HUDEP-2 (cell line): ENCODE measurements around the gene LRP10.
"Not testable (repeated sequence)": the region's sequence is repeated elsewhere in the genome, so short reads cannot be mapped to it uniquely, and the experiment has no call there.

Experiments
- DNase-seq, 76 experiments: peaks; one replicate each; lab custom pipeline; 2025; ENCODE audit not compliant: unreplicated experiment in 76 of 76; lab: John Stamatoyannopoulos, UW

Gene LRP10

DNA sequence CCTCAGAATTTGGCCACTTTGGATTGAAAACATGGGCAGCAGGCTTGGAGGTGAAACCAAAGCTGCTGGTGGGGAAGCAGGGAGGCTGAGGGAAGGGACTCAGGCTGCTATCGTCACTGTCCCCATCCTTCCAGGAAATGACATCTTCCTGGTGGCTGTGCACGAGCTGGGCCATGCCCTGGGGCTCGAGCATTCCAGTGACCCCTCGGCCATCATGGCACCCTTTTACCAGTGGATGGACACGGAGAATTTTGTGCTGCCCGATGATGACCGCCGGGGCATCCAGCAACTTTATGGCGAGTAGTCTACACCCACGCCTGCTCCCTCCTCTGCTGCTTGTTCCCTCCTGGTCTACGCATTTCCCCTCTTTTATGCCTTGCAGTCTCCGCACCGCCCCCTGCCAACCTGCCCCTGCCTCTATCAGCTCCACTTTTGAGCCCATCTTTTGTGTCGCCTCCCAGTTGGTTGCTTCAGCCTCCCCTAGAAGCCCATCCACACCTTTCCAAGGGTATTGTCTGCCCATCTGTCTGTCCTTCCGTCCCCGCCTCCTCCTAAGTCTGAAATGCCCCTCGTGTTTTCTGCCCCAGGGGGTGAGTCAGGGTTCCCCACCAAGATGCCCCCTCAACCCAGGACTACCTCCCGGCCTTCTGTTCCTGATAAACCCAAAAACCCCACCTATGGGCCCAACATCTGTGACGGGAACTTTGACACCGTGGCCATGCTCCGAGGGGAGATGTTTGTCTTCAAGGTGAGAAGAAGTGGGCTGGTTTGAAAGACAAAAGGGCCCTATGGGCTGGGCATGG, 28.2 kb upstream of the LRP10 start:
- no peak for DNase-seq

- DNase-seq: no peak
These were observed 27.1 kb upstream of the LRP10 start for GRCh38 chr14:22844221-22845102.

DNA sequence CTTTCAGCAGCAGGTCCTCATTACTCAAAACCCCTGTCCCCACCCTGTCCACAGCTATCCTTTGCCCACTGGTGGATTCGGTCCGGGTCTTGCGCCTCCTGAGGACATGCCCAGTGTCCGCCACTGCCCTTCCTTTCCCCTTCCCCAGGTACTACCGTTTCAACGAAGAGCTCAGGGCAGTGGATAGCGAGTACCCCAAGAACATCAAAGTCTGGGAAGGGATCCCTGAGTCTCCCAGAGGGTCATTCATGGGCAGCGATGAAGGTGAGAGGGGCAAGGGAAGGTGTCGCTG, 26.5 kb upstream of the LRP10 start:
- no peak for DNase-seq

- DNase-seq: no peak
These were observed 25.5 kb upstream of the LRP10 start for GRCh38 chr14:22845821-22846625.

GRCh38 chr14:22846811-22847307, 24.7 kb upstream of the LRP10 start:
- DNase-seq: no peak

GRCh38 chr14:22847661-22848341, 23.7 kb upstream of the LRP10 start:
- no peak for DNase-seq

GRCh38 chr14:22848351-22849164, 23.0 kb upstream of the LRP10 start:
- DNase-seq: no peak

DNA sequence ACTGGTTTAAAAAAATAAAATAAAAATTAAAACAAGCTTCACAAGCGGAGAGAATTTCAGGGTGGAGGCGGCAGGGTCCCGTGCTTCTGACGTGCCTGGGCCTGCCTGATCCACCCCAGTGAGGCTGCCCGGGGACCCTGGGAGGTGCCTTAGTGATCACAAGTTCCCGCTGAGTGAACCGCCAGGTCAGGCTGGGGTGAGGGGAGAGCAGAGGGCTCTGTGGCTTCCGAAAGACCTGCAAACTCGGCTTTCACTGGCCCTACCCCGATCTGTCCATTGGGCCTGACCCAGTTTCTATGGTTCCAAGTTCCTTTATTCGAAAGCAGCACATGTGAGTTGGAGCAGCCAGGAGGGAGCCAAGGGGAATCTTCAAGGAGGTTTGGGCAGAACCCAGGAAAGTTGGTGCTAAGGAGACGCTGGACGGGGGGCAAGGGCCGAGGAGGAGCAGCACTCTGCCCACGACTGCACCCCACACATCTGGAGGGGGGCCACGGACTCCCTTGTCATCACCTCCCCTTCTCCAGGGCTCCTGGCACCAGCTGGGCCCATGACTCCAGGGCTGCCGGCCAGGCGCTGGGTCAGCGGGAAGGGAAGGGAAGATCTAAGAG, 22.2 kb upstream of the LRP10 start:
- no peak for DNase-seq

DNA sequence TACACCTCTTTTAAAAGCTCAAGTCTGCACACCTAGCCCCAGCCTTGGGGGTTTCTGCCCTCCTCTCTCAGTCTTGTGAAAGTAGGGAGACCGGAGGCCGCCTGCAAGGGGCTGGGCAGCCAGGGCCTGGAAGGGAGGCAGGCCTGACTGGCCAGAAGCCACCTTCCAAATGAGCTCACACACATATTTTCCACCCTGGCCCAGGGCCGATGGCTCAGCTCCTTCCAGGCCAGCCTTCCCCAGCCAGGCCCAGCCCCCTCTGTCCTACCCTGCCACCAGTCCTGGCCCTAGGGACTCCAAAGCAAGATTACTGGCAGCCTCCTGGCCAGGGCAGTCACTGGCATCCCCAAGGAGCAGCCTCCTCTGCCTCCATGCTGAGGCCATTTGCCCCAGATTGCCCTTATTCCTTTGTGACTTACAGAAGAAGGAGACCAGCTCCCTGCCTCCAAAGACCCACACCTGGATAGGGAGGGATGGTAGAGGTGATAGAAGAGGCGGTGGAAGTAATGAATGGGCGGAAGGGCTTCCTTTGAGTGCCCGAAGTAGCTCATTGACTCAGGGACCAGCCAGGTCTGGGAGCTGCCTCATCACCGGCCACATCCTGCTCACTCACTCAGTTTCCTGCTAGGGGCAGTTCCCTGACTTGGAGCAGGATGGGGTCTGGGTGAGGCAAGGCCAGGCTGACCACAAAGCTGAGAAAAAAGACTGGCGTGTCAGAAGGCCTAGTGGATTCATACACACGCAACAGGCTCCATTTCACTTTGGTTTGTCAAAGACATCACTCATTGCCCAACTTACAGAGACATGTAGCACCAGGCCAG, 20.4 kb upstream of the LRP10 start:
- DNase-seq: peak in 13 of 76 experiments; percentile 4 to 47 (median 18)

DNA sequence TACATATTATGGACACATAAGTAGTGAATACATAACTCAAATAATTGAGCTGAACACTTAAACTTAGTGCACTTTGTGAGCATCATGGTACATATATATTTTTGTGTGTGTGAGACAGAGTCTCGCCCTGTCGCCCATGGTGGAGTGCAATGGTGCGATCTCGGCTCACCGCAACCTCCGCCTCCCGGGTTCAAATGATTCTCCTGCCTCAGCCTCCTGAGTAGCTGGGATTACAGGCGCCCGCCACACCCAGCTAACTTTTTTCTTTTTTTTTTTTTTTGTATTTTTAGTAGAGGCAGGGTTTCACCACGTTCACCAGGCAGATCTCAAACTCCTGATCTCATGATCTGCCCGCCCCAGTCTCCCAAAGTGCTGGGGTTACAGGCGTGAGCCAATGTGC, 19.4 kb upstream of the LRP10 start:
- DNase-seq: not testable (repeated sequence)

- no peak for DNase-seq
These were observed 19.0 kb upstream of the LRP10 start for GRCh38 chr14:22852599-22852939.

GRCh38 chr14:22852940-22853767, 18.4 kb upstream of the LRP10 start:
- DNase-seq: peak in 72 of 76 experiments; percentile 13 to 97 (median 75)

- not testable (repeated sequence) for DNase-seq
These were observed 17.2 kb upstream of the LRP10 start for GRCh38 chr14:22854296-22854695.

DNA sequence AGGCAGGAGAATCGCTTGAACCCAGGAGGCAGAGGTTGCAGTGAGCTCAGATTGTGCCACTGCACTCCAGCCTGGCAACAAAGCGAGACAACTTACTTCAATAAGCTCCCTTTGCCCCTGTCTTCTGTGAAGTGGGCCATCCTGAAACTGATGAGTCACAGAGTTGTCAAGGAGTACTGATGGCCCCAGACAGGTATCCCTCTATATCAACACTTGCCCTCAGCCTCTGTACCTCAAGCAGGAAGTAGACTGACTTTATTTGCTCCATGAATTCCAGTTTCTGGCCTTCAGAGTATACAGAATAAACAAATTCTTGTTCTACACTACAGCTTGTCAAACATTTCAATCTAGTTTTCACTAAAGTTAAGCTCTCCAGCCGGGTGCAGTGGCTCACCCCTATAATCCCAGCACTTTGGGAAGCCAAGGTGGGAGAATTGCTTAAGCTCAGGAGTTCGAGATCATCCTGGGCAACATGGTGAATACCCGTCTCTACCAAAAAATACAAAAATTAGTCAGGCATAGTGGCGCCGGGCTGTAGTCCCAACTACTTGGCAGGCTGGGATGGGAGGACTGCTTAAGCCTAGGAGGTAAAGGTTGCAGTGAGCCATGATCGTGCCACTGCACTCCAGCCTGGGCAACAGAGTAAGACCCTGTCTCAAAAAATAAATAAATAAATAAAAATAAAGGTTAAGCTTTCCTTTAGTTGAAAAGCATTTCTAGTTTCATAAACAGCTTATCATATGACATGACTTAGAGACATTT, 16.4 kb upstream of the LRP10 start:
- DNase-seq: no peak

DNA sequence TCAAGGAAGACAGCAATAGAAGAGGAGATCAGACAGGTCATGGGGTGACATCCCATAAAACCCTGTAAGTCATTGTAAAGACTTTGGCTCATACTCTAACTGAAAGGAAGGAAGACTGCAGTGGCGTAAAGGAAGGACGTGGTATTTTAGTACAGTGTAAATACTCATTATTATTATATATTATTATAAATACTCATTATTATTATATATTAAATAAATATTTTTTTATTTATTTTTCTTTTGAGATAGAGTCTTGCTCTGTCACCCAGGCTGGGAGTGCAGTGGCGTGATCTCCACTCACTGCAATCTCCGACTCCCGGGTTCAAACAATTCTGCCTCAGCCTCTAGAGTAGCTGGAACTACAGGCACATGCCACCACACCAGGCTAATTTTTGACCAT, 15.1 kb upstream of the LRP10 start:
- no peak for DNase-seq

GRCh38 chr14:22860377-22860776, 11.2 kb upstream of the LRP10 start:
- not testable (repeated sequence) for DNase-seq

- DNase-seq: no peak
These were observed 9.9 kb upstream of the LRP10 start for GRCh38 chr14:22861651-22862050.
